Stimulated activated CD4-positive, alpha-beta T cell treated with anti-CD3 and anti-CD28 coated beads, Interleukin-4, amount 100 ng/mL, for 48 hours (primary cell): ENCODE measurements around the gene ATOH8.

Experiments
- DNase-seq, 2 donors: peaks; one replicate each; pipeline ENCODE4 v3.0.0-alpha.2; 2020; ENCODE audit warnings: low read depth in 2 of 2

The ATOH8 gene

DNA sequence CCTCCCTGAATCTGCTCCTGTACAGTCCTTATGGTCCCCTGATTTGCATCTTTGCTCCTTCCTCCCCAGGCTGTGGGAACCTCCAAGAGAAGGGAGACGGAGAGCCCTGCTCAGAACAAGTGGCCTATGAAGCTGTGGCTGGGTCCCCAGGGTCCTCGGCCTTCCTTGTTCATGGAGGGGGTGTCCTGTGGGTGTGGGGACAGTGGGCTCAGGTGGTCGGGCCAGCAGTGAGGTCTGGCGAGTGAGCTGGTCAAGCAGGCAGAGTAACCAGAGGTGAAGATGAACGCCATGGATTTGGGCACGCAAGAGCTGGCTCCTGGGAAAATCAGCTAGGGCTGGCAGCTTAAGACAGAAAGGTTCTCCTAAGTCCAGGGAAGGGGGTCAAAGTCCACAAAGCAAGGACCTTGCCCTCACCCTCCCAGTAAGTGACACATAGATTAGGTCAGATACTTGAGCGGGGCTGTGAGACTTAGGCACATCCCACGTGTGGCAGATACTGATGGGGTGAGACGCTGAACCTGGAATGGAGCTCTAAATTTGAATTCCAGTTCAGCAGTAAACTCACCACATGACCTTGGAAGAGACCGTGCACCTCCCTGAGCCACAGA, 34.8 kb upstream of the ATOH8 start:
- DNase-seq = no peak

DNA sequence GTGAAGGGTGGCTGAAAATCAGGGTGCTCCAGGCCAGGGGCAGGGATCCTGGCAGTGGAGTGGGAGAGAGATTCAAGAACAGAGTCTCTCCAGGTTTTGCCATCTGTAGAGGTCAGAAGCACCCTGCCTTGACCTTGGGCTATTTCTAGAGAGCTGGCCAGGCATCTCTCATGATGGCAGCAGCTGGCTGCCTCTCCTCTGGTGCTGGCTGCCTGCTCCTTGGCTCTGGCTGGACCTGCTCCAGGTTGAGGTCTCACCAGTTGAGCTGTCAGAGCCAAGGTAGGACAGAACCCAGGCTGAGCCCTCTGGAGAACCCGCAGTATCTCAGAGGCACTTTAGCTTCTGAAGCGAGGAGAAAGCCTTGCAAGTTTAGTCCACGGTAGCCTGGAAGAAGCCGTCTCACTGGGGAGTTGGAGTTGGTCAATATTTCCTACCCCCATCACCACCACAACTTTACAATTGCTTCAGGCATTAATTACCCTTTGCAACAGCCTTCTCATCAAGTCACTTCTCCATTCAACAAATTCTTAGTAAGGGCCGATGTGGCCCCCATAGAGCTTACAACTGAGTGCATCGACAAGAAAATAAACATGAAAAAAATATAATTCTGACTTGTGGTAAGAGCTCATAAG, 34.1 kb upstream of the ATOH8 start:
- no peak for DNase-seq

DNA sequence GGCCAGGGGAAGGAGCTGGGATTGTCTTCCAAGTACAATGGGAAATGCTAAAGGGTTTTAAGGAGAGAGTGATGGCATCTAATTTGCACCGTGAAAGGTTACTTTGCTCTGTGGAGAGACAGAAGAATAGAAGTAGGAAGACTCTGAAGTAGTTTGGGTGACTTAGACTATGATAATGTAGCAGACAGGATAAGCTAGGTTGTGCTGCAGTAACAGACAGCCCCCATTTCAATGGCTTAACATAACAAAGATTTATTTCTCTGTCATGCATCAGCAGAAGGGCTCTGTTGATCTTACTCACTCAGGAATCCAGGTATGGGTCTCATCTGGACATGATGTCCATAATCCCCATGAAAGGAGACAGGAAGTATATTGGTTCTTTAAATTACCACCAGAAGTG, 33.3 kb upstream of the ATOH8 start:
- no peak for DNase-seq

DNA sequence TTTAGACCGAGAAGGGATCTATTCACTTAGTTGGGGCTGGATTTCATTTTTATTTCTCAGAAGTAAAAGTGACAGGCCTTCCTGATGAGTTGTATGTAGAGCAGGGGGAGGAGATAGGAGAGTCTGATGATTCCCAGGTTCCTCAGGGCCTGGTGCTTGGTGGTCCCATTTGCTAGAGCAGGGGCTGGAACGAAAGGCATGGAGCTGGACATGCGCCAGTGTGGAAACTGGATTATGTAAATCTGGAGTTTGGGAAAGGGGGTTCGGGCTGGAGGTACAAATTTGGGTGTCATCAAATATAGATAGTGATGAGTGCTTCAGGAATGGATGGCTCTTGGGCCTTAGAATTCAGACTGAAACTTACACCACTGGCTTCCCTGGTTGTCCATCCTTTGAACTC, 32.1 kb upstream of the ATOH8 start:
- no peak for DNase-seq

DNA sequence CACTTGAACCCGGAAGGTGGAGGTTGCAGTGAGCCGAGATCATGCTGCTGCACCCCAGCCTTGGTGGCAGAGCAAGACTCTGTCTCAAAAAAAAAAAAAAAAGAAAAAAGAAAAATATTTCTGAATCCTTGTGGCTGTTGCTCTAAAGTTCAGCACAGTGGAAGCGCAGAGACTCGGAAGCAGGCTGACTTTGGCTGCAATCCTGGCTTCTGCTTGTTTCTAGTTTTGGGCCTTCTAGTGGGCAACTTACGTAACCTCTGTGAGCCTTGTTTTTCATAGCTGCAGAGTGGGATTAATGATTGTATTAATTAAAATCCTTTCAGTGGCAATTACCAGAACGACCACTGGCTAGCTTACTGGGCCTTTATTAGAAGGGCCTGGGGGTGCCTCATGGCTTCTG, 31.3 kb upstream of the ATOH8 start:
- DNase-seq = no peak

DNA sequence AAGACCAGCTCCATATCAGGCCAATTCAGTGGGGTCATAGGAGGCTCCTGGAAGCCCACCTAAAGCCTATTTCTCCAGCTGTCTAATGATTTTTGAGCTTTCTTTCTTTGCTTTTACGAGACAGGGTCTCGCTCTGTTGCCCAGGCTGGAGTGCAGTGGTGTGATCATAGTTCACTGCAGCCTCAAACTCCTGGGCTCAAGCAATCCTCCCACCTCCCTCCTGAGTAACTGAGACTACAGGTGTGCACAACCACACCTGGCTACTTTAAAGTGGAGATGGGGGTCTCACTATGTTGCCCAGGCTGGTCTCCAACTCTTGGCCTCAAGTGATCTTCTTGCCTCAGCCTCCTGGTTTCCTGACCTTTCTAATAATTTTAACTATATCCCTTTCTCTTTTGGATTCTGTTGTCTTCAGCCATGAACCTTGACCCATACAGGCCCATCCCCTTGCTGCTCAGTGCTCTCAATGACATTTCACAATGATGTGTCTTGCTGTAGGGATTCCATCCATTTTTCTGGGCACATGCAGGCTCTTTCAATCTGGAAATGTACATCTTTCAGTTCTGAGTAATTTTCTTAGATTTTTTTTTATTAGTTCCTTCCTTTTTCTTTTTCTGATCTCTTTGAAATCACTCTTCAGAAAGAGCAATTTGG, 30.0 kb upstream of the ATOH8 start:
- no peak for DNase-seq

DNA sequence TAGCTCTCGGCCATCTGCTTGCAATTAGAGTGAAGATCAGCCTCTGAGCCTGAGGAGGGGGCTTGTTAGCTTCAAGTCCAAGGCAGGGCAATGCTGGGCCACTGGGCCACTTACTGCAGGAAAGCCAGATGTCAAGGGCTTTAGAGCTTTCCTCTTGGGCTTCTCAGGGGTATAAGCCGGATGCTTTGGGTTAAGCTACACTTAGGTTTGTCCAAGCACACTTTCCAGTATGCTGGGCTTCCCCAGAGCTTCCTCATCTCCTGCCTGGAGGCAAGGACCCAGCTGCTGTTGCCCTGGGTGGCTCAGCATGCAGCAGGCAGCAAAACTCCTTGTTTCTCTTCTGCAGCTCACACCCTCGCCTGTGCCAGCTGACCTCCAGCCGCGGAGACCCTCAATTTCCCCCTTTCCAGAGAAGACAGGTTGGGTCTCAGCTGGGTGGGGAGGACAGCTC, 29.0 kb upstream of the ATOH8 start:
- DNase-seq = no peak

DNA sequence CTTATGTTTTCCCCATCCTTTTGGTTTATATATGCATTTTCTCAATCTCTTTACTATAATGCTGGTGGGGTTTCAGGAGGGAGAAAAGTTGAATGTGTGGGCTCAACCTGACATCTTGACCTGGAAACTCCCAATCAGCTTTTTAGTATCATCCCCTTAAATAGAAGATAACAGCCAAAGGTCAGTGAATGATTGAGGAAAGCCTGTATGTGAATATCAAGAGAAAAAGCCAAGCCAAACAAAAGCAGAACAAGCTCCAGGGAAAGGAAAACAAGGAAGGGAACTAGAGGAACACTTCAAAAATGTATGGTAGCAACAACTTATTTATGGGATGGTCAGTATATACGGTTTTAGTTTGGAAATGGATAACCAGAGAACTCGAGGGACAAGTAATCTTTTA, 28.3 kb upstream of the ATOH8 start:
- DNase-seq = no peak

DNA sequence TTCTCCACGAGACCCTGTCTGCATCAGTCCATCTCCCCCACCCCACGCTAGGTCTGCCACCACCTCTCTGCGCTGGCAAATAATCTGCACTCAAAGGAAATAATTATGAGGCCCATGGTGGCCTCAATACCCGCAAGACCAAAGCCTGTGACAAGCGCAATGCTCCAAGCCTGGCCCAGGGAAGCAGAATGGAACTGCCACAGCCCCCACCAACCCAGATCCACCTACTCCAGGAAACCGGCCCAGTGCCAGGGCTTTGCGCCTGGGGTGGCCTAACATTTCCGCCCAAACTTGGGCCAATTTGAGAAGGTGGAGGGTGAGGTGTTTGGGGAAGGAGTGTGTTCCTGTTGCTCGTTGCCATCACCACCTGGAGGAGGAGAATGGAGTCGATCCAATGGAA, 26.0 kb upstream of the ATOH8 start:
- DNase-seq = no peak

DNA sequence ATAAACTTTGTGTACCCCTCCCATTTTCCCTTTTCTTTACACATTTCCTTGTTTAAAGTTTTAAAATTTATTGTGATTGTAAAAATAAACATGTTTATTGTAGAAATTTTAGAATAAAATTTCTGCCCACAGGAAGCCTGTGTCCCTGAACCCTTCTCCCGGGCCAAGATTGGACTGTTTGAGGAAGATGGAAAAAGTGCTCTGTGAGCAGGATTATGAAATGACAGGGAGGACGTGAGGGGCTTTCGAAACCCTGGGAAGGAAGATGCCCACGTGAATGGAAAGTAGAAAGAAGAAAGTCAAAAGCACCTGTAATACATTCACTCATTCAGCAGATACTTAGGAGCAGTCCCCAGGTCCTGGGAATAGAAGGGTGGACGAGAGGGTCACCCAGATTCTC, 25.4 kb upstream of the ATOH8 start:
- no peak for DNase-seq

DNA sequence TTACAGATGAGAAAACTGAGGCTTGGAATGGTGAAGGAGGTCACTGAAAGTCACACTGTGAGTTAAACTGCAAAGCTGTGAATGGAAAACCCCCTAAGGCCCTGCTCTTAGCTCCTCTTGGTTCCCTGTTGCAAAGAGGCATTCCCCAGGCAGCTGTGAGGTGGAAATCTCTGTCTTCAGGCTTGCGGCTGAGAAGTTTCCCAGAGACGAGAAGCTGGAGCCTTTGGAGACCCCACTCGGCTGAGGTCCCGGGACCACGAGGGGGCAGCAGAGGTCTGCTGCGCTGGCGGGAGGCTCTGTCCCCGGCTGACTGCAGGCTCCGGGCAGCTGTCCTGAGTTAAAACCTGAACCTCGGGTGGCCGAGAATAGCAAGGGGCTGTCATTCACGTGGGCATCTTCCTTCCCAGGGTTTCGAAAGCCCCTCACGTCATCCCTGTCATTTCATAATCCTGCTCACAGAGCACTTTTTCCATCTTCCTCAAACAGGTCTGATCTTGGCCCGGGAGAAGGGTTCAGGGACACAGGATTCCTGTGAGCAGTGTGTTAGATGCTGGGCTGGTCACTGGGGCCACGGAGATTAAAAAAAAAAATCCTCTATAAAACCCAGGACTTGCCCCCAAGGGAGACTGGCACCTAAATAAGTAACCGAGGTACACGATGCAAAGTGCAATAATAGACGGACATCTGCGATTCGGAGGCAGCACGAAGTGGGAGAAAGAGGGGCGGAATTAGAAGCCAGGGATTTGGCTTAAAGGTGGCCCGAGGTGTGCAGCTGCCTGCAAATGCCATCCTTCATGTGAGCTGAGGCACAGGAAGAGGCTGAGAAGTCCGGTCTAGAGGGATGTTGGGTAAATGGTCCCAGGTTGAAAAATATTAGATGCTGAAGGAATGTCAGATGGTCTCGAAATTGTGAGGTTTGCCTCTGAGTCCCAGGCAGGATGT, 24.6 kb upstream of the ATOH8 start:
- DNase-seq = peak; percentile 68 to 82

DNA sequence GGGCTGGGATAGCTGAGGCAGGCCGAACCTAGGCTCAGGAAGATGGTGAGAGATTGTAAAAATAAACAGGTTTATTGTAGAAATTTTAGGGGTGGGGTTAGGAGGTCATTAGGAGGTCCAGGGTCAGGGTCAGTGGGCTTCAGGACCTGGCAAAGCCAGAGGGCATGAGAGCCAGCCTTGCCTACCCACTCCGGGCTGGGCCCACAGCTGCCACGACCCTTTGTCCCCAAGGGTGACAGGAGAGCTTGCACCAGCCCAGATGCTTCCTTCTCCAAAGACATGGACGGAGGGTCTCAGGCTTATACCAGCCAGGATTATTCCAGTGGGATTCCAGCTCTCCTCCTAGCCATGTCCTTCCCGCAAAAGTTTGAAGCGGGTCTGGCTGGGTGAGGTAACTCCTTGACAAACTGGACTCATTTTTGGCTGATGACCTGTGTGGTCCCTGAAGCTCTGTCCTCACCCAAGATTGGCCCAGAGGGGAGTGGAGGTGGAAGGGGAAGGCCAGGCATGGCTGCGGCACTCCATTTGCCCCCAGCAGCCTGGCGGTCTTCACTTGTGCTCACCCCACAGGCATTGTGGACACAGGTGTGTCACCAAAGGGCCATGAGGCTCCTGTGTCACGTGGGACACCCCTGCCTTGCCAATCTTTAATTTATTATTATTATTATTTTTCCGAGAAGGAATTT, 23.8 kb upstream of the ATOH8 start:
- no peak for DNase-seq

DNA sequence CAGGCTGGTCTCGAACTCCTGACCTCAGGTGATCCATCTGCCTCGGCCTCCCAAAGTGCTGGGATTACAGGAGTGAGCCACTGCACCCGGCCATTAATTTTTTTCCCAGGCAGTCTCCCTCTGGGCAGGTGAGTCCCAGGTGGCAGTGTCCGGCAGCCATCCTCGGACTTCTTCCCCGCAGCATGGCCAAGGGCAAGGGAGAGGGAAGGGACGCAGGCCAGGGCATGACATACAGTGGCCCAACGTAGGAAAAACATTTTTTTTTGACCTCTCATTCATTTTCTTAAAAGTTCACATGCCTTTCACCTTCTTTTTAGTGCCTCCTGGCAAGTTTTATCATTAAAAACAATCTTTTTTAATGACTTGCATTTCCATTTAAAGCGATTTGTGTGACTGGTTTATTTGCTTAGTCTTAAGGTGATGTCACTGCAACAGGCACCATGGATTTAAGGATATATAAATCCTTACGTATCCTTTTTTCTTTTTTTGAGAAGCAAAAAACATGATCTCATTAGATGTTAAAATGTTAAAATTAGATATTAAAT, 23.0 kb upstream of the ATOH8 start:
- DNase-seq = no peak

DNA sequence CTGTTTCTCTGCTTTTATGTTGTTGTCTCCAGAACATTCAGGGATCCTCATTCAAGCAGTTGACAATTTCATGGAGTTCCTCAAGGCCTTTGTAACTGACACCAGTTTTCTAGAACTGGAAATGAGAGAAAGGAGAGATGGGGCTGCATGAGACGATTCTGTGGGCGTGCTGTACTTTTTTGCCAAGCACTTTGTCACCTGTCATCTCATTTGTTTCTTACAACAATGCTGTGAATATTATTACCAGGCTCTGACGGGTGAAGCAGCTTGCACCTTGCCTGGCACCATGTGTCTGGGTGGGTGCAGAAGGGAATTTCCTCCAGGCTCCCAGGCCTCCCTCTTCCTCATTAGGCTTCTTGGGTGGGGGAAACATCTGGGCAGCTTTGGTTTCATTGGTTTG, 22.2 kb upstream of the ATOH8 start:
- no peak for DNase-seq

DNA sequence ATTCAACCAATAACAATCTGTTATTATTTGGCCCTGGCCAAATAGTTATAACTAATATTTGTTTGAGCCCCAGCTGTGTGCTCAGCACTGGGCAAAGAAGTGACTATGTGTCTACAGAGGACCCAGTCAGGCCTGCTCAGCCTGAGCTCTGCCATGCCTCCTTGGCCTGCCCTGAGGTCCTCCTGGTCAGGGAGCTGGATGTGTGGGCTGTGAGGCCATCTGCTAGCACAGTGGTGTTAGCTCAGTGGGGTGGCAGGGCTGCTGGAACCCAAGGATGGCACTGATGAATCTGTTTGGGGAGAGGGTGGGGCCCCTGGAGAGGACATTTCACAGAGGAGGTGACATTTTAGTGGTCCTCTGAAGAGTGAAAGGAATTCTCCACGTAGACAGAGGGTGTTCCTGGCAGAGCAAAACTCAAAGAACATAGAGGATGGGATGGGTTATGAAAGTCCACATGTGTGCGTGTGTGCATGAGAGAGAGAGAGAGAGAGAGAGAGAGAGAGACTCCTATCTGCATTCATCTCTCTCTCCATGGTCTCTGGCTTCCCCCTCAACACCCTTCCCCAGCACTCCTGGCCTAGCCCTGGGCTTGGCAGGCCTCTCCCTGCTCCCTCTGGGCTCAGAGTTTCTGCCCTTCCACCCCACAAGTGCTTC, 21.2 kb upstream of the ATOH8 start:
- no peak for DNase-seq

DNA sequence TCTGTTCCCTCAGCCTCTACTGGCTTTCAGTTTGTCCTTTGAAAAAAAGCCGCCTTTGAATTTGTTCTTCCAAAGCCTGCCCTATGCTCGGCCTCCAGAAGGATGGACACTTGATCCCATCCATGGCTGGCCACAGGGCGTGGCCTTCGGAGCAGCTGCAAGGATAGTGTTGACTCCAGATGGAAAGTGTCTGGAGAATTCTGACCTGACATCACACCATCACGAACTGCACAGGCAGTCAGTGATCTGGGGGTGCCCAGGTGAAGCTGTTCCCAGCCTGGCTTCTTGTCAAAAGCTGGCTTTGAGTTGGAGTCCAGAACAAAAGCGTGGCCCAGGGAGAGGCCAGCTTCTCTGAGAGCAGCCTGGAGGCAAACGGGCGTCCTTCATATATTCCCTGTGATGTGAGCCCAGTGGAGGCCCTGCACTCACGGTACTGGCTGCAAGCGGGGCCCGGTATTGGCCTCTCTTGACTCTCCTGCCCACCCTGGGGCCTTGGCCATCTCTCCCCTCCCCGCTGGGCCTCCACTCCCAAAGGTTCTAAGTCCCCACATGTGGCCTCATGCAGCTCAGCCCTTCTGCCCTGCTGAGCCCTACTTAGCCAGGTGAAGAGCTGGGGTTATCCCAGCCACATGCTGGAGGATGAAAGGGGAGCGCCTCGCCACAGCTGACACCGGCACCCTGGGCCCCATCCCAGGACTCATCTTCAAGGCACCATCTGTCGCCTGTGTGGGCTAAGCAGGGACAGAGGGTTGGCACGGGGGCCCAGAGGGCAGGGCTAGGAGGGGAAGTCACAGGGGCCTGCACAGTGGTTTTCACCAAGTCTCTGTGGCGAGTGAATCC, 20.4 kb upstream of the ATOH8 start:
- no peak for DNase-seq

DNA sequence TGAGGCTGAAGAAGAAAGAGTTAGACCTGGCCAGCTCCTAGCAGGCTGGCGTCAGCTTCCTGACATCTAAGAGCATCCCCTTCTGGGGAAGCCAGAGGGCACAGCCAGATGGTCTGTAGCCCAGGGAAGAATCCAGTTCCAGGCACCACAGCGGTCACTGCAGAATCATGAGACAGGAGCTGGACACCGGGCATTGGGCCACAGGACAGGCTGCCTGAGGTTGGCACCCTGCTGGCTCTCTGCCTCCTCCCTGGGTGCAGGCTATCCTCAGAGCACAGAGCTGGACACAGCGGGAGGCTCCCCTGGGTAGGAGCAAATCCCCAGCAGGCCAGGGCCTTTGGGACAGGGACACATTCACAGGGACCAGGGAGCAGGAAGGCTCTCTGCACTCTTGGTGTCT, 19.8 kb upstream of the ATOH8 start:
- DNase-seq = no peak

DNA sequence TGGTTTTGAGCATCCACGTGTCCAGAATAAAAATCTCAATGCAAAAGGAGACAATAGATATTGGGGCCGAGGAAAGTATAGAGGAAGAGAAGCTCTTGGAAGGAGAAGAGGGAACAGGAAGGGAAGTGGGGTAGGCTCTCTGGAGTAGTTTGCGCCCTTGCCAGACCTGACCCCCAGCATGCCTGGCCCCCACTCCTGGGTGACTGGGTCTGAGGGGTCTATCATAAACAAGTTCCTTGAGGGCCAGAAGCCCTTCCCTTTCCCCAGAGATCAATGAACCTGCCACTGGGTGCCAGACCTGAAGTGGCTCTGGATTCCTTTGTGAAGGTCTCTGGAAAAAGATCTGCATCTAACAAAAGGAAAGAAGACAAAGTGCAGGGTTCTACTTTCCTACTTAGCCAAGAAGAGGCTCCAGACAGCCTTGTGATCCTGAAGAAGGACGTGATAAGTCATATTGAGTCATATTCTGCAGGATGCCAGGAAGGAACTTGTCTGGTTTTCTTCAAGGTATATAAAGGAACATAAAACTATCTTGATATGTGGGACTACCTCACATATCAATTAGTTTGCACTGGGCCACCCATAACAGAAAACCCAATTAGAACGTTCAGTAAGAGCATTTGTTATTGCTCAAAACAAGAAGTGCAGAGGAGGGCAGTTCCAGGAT, 18.7 kb upstream of the ATOH8 start:
- DNase-seq = no peak

DNA sequence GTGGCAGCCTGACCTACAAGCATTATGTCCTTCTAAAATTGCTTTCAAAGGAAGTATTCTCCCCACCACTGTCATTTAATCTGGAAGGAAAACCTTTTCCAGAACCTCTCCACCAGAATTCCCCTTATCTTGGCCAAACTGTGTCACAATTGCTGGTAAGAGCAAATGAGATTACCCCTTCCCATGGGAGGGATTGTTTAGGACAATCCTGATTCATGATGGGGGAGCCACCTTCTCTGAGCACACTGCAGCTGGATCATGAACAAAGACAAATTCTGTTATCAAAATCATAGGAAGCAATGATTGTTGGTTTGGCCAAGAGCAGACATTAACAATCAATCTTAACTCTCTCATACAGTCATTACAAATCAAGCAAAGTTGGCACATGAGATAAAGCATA, 18.1 kb upstream of the ATOH8 start:
- no peak for DNase-seq
